D721Med (cell line): Measurements from ENCODE around the gene C9orf78.
"Not testable (repeated sequence)": the region's sequence is repeated elsewhere in the genome, so short reads cannot be mapped to it uniquely, and the experiment has no call there.

Experiments used
- DNase-seq: peaks from one replicate; pipeline ENCODE4 v3.0.0; 2011; ENCODE audit warnings: low spot score; ENCODE audit not compliant: insufficient read length
- FAIRE-seq: peaks from 2 replicates; lab custom pipeline; 2011; peaks lifted over from hg19 to GRCh38; lab: Jason Lieb, UNC
- CTCF ChIP-seq: IDR thresholded peaks from 2 replicates; pipeline ENCODE4 v1.5.1; 2012; ENCODE audit warnings: mild to moderate bottlenecking, control low read depth; ENCODE audit not compliant: insufficient read depth; ENCODE audit errors: missing control alignments

C9orf78 gene

GRCh38 chr9:129786481-129786880 is 48.6 kb downstream of the C9orf78 start:
- DNase-seq: no peak
- no peak for FAIRE-seq
- TF ChIP-seq CTCF: no peak

GRCh38 chr9:129785866-129786265 is 49.2 kb downstream of the C9orf78 start:
- DNase-seq (no peak), FAIRE-seq (no peak)
- TF ChIP-seq CTCF: no peak

GRCh38 chr9:129784970-129785369 is 50.1 kb downstream of the C9orf78 start:
- not testable (repeated sequence) for FAIRE-seq

GRCh38 chr9:129783516-129784361 is 51.3 kb downstream of the C9orf78 start:
- no peak for FAIRE-seq

More at GRCh38 chr9:129784970-129785369, 50.1 kb downstream of the C9orf78 start:
- DNase-seq: not testable (repeated sequence)

GRCh38 chr9:129781981-129782380 is 53.1 kb downstream of the C9orf78 start:
- no peak for TF ChIP-seq CTCF
- DNase-seq (no peak), FAIRE-seq (no peak)

More at GRCh38 chr9:129783516-129784361, 51.3 kb downstream of the C9orf78 start:
- peak; percentile 75 for DNase-seq
- peak; percentile 95 for TF ChIP-seq CTCF

GRCh38 chr9:129781131-129781530 is 53.9 kb downstream of the C9orf78 start:
- DNase-seq (no peak), FAIRE-seq (no peak)
- TF ChIP-seq CTCF: no peak

- TF ChIP-seq CTCF: no peak
- FAIRE-seq (no peak), DNase-seq (no peak)
Observed at GRCh38 chr9:129779560-129780190, 55.4 kb downstream of the C9orf78 start.
